ENCODE measurements around the gene TTLL13.

Gene TTLL13

GRCh38 chr15:90219421-90220141, 29.8 kb upstream of the TTLL13 start:
- Histone ChIP-seq H3K23ac (ENCODE audit: low read length) (no peak overlapping the region), H4K8ac (ENCODE audit: low read depth, low read length) (no peak overlapping the region), H2AFZ (ENCODE audit: insufficient read depth, low read length, poor library complexity) (no peak overlapping the region), H3K79me2 (ENCODE audit: control insufficient read depth, insufficient read depth, low read length, poor library complexity) (no peaks in the 10 kb centered on the region), H3K9ac (ENCODE audit: low read length) (no peak overlapping the region), H3K14ac (ENCODE audit: low read length) (no peak overlapping the region), H3K18ac (ENCODE audit: low read length) (no peak overlapping the region), H3K4me2 (ENCODE audit: low read length) (no peak overlapping the region), H3K9me3 (ENCODE audit: insufficient read depth, low read depth, low read length) (no peaks in the 10 kb centered on the region), H3K4me3 (ENCODE audit: low read depth, low read length) (no peak overlapping the region), H4K12ac (ENCODE audit: low read depth, low read length) (no peak overlapping the region), H2BK5ac (ENCODE audit: low read depth, low read length, poor library complexity) (no peak overlapping the region), H3K4ac (ENCODE audit: low read depth, low read length) (no peak overlapping the region), H3K4me1 (ENCODE audit: control insufficient read depth in 1 of 2, insufficient read depth in 2 of 2, low read length in 2 of 2) (no peaks in the 10 kb centered on the region), H2AK5ac (ENCODE audit: low read length) (no peak overlapping the region), H2BK12ac (ENCODE audit: low read length) (no peak overlapping the region), H4K91ac (ENCODE audit: low read depth, low read length) (no peak overlapping the region), H3K27me3 (ENCODE audit: insufficient read depth, low read length) (no peaks in the 10 kb centered on the region), H2BK120ac (ENCODE audit: insufficient read depth, low read length, poor library complexity) (no peak overlapping the region), H3K36me3 (ENCODE audit: control insufficient read depth in 1 of 2, insufficient read depth in 2 of 2, low read length in 2 of 2) (peaks cover 12 to 17% of the 10 kb centered on the region in 2 experiments), H3K27ac (ENCODE audit: low read depth, low read length) (no peak overlapping the region), H3K79me1 (ENCODE audit: low read length) (no peaks in the 10 kb centered on the region)
- DNase-seq, result peak in 1 of 2 donors; percentile 37
- no CpG with 5 or more reads among the region's 17 CpGs for WGBS (ENCODE audit: extremely low coverage, insufficient coverage, insufficient read length)

- WGBS (ENCODE audit: extremely low coverage, insufficient coverage, insufficient read length), result no CpG with 5 or more reads among the region's 14 CpGs
- H2AFZ ChIP-seq (ENCODE audit: insufficient read depth, low read length, poor library complexity), result no peak overlapping the region
- H4K12ac ChIP-seq (ENCODE audit: low read depth, low read length), result no peak overlapping the region
- no peak overlapping the region for H3K4me3 ChIP-seq (ENCODE audit: low read depth, low read length)
- no peak overlapping the region for H3K14ac ChIP-seq (ENCODE audit: low read length)
- no peak overlapping the region for H4K91ac ChIP-seq (ENCODE audit: low read depth, low read length)
- no peaks in the 10 kb centered on the region for H3K4me1 ChIP-seq (ENCODE audit: control insufficient read depth in 1 of 2, insufficient read depth in 2 of 2, low read length in 2 of 2)
- no peak overlapping the region for H3K9ac ChIP-seq (ENCODE audit: low read length)
- H3K4me2 ChIP-seq (ENCODE audit: low read length), result no peak overlapping the region
- no peaks in the 10 kb centered on the region for H3K27me3 ChIP-seq (ENCODE audit: insufficient read depth, low read length)
- no peak overlapping the region for H3K18ac ChIP-seq (ENCODE audit: low read length)
- H2BK5ac ChIP-seq (ENCODE audit: low read depth, low read length, poor library complexity), result no peak overlapping the region
- H2BK12ac ChIP-seq (ENCODE audit: low read length), result no peak overlapping the region
- no peak overlapping the region for H4K8ac ChIP-seq (ENCODE audit: low read depth, low read length)
- H3K4ac ChIP-seq (ENCODE audit: low read depth, low read length), result no peak overlapping the region
- H3K9me3 ChIP-seq (ENCODE audit: insufficient read depth, low read depth, low read length), result peaks cover 3% of the 10 kb centered on the region
- no peak overlapping the region for H2BK120ac ChIP-seq (ENCODE audit: insufficient read depth, low read length, poor library complexity)
- H3K79me1 ChIP-seq (ENCODE audit: low read length), result no peaks in the 10 kb centered on the region
- peaks cover 24 to 29% of the 10 kb centered on the region in 2 experiments for H3K36me3 ChIP-seq (ENCODE audit: control insufficient read depth in 1 of 2, insufficient read depth in 2 of 2, low read length in 2 of 2)
- H3K79me2 ChIP-seq (ENCODE audit: control insufficient read depth, insufficient read depth, low read length, poor library complexity), result no peaks in the 10 kb centered on the region
- DNase-seq, result peak; percentile 84 to 96
- no peak overlapping the region for H2AK5ac ChIP-seq (ENCODE audit: low read length)
- H3K23ac ChIP-seq (ENCODE audit: low read length), result no peak overlapping the region
- no peak overlapping the region for H3K27ac ChIP-seq (ENCODE audit: low read depth, low read length)
These were observed 28.0 kb upstream of the TTLL13 start for GRCh38 chr15:90221246-90221900.

- Histone ChIP-seq H2AFZ (ENCODE audit: insufficient read depth, low read length, poor library complexity) (no peak overlapping the region), H2AK5ac (ENCODE audit: low read length) (no peak overlapping the region), H3K27me3 (ENCODE audit: insufficient read depth, low read length) (no peaks in the 10 kb centered on the region), H3K36me3 (ENCODE audit: control insufficient read depth in 1 of 2, insufficient read depth in 2 of 2, low read length in 2 of 2) (peaks cover 25 to 34% of the 10 kb centered on the region in 2 experiments), H3K4me1 (ENCODE audit: control insufficient read depth in 1 of 2, insufficient read depth in 2 of 2, low read length in 2 of 2) (no peaks in the 10 kb centered on the region), H2BK120ac (ENCODE audit: insufficient read depth, low read length, poor library complexity) (no peak overlapping the region), H3K79me1 (ENCODE audit: low read length) (no peaks in the 10 kb centered on the region), H2BK12ac (ENCODE audit: low read length) (no peak overlapping the region), H3K14ac (ENCODE audit: low read length) (no peak overlapping the region), H3K4me2 (ENCODE audit: low read length) (no peak overlapping the region), H3K4ac (ENCODE audit: low read depth, low read length) (no peak overlapping the region), H3K79me2 (ENCODE audit: control insufficient read depth, insufficient read depth, low read length, poor library complexity) (no peaks in the 10 kb centered on the region), H3K9ac (ENCODE audit: low read length) (no peak overlapping the region), H3K23ac (ENCODE audit: low read length) (no peak overlapping the region), H4K12ac (ENCODE audit: low read depth, low read length) (no peak overlapping the region), H3K18ac (ENCODE audit: low read length) (no peak overlapping the region), H3K27ac (ENCODE audit: low read depth, low read length) (no peak overlapping the region), H4K91ac (ENCODE audit: low read depth, low read length) (no peak overlapping the region), H3K9me3 (ENCODE audit: insufficient read depth, low read depth, low read length) (peaks cover 3% of the 10 kb centered on the region), H3K4me3 (ENCODE audit: low read depth, low read length) (no peak overlapping the region), H4K8ac (ENCODE audit: low read depth, low read length) (no peak overlapping the region), H2BK5ac (ENCODE audit: low read depth, low read length, poor library complexity) (no peak overlapping the region)
- WGBS (ENCODE audit: extremely low coverage, insufficient coverage, insufficient read length), result no CpG with 5 or more reads among the region's 2 CpGs
- DNase-seq, result no peak
These were observed 26.8 kb upstream of the TTLL13 start for GRCh38 chr15:90222547-90222946.

- no peaks in the 10 kb centered on the region for H3K27me3 ChIP-seq (ENCODE audit: insufficient read depth, low read length)
- no peak overlapping the region for H3K27ac ChIP-seq (ENCODE audit: low read depth, low read length)
- no peak overlapping the region for H2AK5ac ChIP-seq (ENCODE audit: low read length)
- H3K23ac ChIP-seq (ENCODE audit: low read length), result no peak overlapping the region
- no peaks in the 10 kb centered on the region for H3K4me1 ChIP-seq (ENCODE audit: control insufficient read depth in 1 of 2, insufficient read depth in 2 of 2, low read length in 2 of 2)
- no peak overlapping the region for H3K14ac ChIP-seq (ENCODE audit: low read length)
- no CpG with 5 or more reads among the region's 22 CpGs for WGBS (ENCODE audit: extremely low coverage, insufficient coverage, insufficient read length)
- peaks cover 34 to 45% of the 10 kb centered on the region in 2 experiments for H3K36me3 ChIP-seq (ENCODE audit: control insufficient read depth in 1 of 2, insufficient read depth in 2 of 2, low read length in 2 of 2)
- H2BK12ac ChIP-seq (ENCODE audit: low read length), result no peak overlapping the region
- H3K9me3 ChIP-seq (ENCODE audit: insufficient read depth, low read depth, low read length), result peaks cover 3% of the 10 kb centered on the region
- no peak overlapping the region for H4K91ac ChIP-seq (ENCODE audit: low read depth, low read length)
- no peak overlapping the region for H4K8ac ChIP-seq (ENCODE audit: low read depth, low read length)
- no peak overlapping the region for H4K12ac ChIP-seq (ENCODE audit: low read depth, low read length)
- H2BK120ac ChIP-seq (ENCODE audit: insufficient read depth, low read length, poor library complexity), result no peak overlapping the region
- H3K79me1 ChIP-seq (ENCODE audit: low read length), result no peaks in the 10 kb centered on the region
- no peak overlapping the region for H2BK5ac ChIP-seq (ENCODE audit: low read depth, low read length, poor library complexity)
- H3K4me2 ChIP-seq (ENCODE audit: low read length), result no peak overlapping the region
- no peak overlapping the region for H3K4ac ChIP-seq (ENCODE audit: low read depth, low read length)
- no peak overlapping the region for H2AFZ ChIP-seq (ENCODE audit: insufficient read depth, low read length, poor library complexity)
- no peak for DNase-seq
- no peak overlapping the region for H3K18ac ChIP-seq (ENCODE audit: low read length)
- H3K4me3 ChIP-seq (ENCODE audit: low read depth, low read length), result no peak overlapping the region
- no peaks in the 10 kb centered on the region for H3K79me2 ChIP-seq (ENCODE audit: control insufficient read depth, insufficient read depth, low read length, poor library complexity)
- H3K9ac ChIP-seq (ENCODE audit: low read length), result no peak overlapping the region
These were observed 25.8 kb upstream of the TTLL13 start for GRCh38 chr15:90223441-90224165.
